ENCODE results near the gene COL9A3.

COL9A3 gene

DNA sequence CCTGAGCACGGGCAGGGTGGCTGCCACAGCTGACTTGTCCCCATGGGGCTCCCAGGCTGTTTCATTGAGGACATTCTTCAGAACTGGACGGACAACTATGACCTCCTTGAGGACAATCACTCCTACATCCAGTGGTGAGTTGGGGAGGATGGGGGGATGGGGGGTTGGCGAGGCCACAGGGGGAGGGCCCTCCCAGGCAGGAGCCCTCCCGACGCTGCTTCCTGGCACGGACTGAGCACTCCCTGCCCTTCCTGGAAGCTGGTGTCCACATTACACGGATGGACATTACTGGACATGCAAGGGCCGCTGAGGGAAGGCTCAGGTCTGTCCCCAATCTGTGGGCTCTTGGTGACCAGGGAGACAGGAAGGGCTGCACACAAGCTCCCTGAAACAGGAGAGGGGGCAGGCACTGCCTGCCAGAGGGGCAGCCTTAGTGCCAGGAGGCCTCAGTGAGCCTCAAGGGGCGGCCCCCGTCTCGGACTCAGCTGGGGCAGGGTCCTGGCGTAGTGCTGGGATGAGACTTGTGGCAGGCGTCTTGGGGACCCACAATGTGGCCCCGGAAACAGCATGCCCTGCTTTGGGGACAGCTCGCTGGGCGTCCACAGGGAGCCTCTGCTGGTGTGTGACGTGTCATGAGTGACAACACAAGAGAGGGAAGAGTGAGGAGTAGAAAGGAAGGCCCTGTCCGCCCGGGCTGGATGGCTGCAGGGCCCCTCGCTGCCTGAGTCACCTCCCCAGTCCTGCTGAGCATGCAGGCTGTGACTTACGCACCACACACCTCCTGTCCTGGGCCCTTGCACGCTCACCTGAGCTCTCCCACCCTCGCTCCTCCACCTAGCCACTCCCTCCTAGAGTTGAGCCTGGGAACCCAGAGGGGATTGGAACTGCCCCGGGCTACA is 7.1 kb upstream of the COL9A3 start:
- Histone ChIP-seq H3K27me3 (ENCODE audit: control insufficient read depth, insufficient read depth, low read length) (no peaks in the 10 kb centered on the region), H3K4me2 (ENCODE audit: low read length) (no peak overlapping the region), H3K9ac (no peak overlapping the region), H3K4me3 (ENCODE audit: low read depth, low read length) (no peak overlapping the region), H3K4me1 (peaks cover 5% of the 10 kb centered on the region), H3K36me3 (ENCODE audit: control insufficient read depth, insufficient read depth, low read length) (no peaks in the 10 kb centered on the region), H3K79me2 (peaks cover 23% of the 10 kb centered on the region), H2AFZ (no peak overlapping the region), H3K9me3 (ENCODE audit: control insufficient read depth, low read length) (no peaks in the 10 kb centered on the region), H3K27ac (no peak overlapping the region)
- TF ChIP-seq CTCF (IDR thresholded peaks at IDR 0.05), result no peak

DNA sequence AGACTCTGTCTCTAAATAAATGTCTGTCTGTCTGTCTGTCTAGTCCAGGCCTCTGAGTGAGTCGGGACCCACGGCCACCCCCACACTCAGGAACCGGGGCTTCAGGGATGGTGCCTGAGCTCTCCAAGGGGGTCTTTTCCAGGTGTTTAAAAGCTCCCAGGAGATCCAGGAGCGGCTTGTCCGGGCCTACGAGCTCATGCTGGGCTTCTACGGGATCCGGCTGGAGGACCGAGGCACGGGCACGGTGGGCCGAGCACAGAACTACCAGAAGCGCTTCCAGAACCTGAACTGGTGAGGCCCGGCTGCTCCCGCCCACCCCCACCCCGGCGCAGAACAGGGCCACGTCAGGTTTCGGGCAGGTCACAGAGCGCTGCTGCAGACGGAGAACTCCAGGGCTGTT is 5.5 kb upstream of the COL9A3 start:
- Histone ChIP-seq H2AFZ (no peak overlapping the region), H3K79me2 (peaks cover 14% of the 10 kb centered on the region), H3K36me3 (ENCODE audit: control insufficient read depth, insufficient read depth, low read length) (no peaks in the 10 kb centered on the region), H3K4me1 (peaks cover 8% of the 10 kb centered on the region), H3K4me2 (ENCODE audit: low read length) (no peak overlapping the region), H3K27ac (no peak overlapping the region), H3K9me3 (ENCODE audit: control insufficient read depth, low read length) (no peaks in the 10 kb centered on the region), H3K9ac (no peak overlapping the region), H3K27me3 (ENCODE audit: control insufficient read depth, insufficient read depth, low read length) (no peaks in the 10 kb centered on the region), H3K4me3 (ENCODE audit: low read depth, low read length) (no peak overlapping the region)
- no peak for TF ChIP-seq CTCF (IDR thresholded peaks at IDR 0.05)

DNA sequence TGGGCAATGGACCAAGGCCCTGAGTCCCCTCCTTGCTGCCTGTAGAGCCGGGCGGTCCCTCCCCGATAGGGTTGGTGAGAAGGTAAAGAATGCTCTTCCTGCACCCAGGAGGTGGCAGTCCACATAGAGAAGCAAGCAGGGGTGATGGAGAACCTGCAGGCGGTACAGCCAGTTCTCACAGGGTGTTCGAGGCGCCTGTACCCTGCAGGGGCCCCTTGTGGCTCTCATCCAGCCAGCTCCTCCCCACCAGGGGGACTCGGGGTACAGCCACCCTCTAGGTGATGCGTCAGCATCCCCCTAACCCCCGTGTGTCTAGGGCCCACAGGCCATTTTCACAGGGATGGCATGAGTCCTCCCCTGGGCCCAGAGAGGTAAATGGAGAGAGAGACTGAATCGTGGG is 5.1 kb upstream of the COL9A3 start:
- no peak for TF ChIP-seq CTCF (IDR thresholded peaks at IDR 0.05)
- Histone ChIP-seq H3K36me3 (ENCODE audit: control insufficient read depth, insufficient read depth, low read length) (no peaks in the 10 kb centered on the region), H2AFZ (no peak overlapping the region), H3K4me1 (peaks cover 10% of the 10 kb centered on the region), H3K4me3 (ENCODE audit: low read depth, low read length) (no peak overlapping the region), H3K27me3 (ENCODE audit: control insufficient read depth, insufficient read depth, low read length) (no peaks in the 10 kb centered on the region), H3K9ac (no peak overlapping the region), H3K9me3 (ENCODE audit: control insufficient read depth, low read length) (no peaks in the 10 kb centered on the region), H3K4me2 (ENCODE audit: low read length) (no peak overlapping the region), H3K79me2 (peaks cover 12% of the 10 kb centered on the region), H3K27ac (no peak overlapping the region)

DNA sequence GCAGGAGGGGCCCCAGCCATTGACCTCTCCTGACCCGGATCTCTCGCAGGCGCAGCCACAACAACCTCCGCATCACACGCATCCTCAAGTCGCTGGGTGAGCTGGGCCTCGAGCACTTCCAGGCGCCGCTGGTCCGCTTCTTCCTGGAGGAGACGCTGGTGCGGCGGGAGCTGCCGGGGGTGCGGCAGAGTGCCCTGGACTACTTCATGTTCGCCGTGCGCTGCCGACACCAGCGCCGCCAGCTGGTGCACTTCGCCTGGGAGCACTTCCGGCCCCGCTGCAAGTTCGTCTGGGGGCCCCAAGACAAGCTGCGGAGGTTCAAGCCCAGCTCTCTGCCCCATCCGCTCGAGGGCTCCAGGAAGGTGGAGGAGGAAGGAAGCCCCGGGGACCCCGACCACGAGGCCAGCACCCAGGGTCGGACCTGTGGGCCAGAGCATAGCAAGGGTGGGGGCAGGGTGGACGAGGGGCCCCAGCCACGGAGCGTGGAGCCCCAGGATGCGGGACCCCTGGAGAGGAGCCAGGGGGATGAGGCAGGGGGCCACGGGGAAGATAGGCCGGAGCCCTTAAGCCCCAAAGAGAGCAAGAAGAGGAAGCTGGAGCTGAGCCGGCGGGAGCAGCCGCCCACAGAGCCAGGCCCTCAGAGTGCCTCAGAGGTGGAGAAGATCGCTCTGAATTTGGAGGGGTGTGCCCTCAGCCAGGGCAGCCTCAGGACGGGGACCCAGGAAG is 4.5 kb upstream of the COL9A3 start:
- Histone ChIP-seq H3K36me3 (ENCODE audit: control insufficient read depth, insufficient read depth, low read length) (no peaks in the 10 kb centered on the region), H3K79me2 (peaks cover 7% of the 10 kb centered on the region), H3K9ac (no peak overlapping the region), H3K27me3 (ENCODE audit: control insufficient read depth, insufficient read depth, low read length) (no peaks in the 10 kb centered on the region), H3K9me3 (ENCODE audit: control insufficient read depth, low read length) (no peaks in the 10 kb centered on the region), H3K4me3 (ENCODE audit: low read depth, low read length) (no peak overlapping the region), H3K4me1 (peaks cover 10% of the 10 kb centered on the region), H3K4me2 (ENCODE audit: low read length) (no peak overlapping the region), H2AFZ (no peak overlapping the region), H3K27ac (no peak overlapping the region)
- no peak for TF ChIP-seq CTCF (IDR thresholded peaks at IDR 0.05)

All from parathyroid adenoma (tissue), 2 donors.